ENCODE data around the gene FAM83B.

The FAM83B gene

DNA sequence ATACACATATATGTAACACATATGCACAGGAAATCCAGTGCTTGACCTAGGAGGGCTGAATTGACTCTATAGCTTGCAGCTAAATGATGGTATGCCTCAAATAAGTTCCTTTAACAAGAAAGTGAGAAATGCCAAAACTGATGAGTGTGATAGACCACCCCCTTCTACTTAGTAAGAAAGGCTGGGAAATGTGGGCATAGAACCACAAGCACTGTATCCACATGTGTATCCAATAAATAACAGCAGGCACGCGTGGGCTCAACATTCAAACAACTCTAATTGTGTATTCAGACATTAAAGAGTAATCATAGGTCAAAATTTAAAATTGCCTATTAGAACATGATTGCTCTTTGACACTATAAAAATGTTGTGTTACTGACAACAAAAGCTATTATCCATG lies 54.1 kb downstream of the FAM83B start:
- Mint-ChIP-seq H3K36me3 (ENCODE audit: low read depth) (no peaks in the 10 kb centered on the region), H3K9me3 (no peaks in the 10 kb centered on the region), H3K27ac (no peak overlapping the region), H3K27me3 (no peaks in the 10 kb centered on the region), H3K4me3 (no peak overlapping the region), H3K4me1 (ENCODE audit: low read depth) (no peaks in the 10 kb centered on the region)

DNA sequence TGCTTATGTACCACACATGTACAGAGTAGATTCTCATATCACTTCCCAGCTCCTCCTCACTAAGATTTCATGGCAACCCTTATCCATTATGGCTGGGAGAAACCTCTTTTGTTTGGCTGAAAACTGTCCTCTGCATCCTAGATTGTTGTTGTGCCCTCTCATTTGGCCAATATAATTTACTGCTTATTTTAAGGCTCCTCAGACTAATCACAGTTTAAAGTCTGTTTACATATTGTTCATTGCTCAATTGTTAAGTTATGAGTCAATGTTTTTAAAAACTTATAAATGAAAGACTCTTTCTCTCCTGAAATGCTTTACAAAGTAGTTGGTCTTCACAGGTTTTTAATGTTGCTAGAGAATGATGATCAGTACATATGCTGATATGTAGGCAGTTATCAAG lies 57.3 kb downstream of the FAM83B start:
- no peaks in the 10 kb centered on the region for H3K36me3 Mint-ChIP-seq (ENCODE audit: low read depth)
- H3K9me3 Mint-ChIP-seq = no peaks in the 10 kb centered on the region
- no peaks in the 10 kb centered on the region for H3K27me3 Mint-ChIP-seq
- H3K27ac Mint-ChIP-seq = no peak overlapping the region
- no peaks in the 10 kb centered on the region for H3K4me1 Mint-ChIP-seq (ENCODE audit: low read depth)
- no peak overlapping the region for H3K4me3 Mint-ChIP-seq

DNA sequence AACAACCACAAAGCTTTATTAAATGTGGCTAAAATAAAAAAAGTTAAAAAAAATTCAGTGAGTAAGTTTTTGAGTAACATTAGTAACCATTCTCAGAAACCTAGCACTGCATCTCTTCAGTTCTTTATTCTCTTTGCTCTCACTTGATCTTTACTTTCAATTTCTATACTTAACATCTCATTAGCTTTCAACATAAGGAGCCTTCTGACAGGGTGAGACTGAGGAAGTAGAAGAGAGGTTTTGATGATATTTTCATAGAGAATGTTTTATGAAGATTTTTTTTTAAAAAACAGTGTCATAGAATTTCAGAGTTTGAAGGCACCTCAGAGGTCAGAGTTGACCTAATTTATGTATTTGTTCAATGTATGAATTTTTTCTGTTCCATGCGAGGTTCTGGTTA lies 60.8 kb downstream of the FAM83B start:
- no peak overlapping the region for H3K4me3 Mint-ChIP-seq
- no peaks in the 10 kb centered on the region for H3K27me3 Mint-ChIP-seq
- no peaks in the 10 kb centered on the region for H3K4me1 Mint-ChIP-seq (ENCODE audit: low read depth)
- no peaks in the 10 kb centered on the region for H3K36me3 Mint-ChIP-seq (ENCODE audit: low read depth)
- no peaks in the 10 kb centered on the region for H3K9me3 Mint-ChIP-seq
- no peak overlapping the region for H3K27ac Mint-ChIP-seq

DNA sequence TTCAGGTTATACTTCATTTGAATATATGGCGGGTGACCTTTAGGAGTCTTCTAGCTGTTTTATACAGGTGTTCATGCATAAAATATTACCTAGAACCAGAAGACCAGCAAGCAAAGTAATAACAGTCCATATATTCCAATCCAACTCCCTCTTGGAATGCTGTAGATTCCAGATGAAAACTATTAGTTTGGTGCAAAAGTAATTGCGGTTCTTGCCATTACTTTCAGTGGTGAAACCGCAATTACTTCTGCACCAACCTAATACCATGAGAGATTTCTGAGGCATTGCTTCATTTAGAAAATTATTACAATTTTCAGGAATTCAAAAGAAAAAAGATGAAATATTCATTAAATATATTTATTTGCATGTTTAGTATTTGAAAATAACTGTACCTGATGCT lies 62.6 kb downstream of the FAM83B start:
- Mint-ChIP-seq H3K36me3 (ENCODE audit: low read depth) (no peaks in the 10 kb centered on the region), H3K27me3 (no peaks in the 10 kb centered on the region), H3K27ac (no peak overlapping the region), H3K4me1 (ENCODE audit: low read depth) (no peaks in the 10 kb centered on the region), H3K9me3 (no peaks in the 10 kb centered on the region), H3K4me3 (no peak overlapping the region)

DNA sequence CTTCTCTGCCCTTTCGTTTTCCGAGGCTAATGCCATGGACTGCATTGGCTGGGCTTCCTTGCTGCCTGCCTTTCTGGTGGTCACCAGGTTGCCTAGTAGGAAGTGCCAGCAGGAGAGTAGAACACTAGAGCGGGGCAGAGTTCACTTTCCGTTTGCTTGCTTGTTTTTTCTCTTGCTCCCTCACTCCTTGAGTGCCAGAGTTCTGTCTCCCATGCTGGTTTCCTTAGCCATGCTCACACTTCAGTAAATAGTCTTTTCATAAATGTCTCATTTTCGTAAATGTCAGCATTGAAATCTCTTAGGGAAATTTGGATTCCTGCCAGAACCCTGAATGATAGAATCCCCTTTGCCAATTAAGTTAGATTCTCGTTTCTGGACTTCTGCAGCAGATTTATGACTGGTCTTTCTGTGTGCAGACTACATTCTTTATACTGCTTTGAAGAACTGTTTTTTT lies 63.9 kb downstream of the FAM83B start:
- no peaks in the 10 kb centered on the region for H3K4me1 Mint-ChIP-seq (ENCODE audit: low read depth)
- no peak overlapping the region for H3K27ac Mint-ChIP-seq
- no peaks in the 10 kb centered on the region for H3K36me3 Mint-ChIP-seq (ENCODE audit: low read depth)

DNA sequence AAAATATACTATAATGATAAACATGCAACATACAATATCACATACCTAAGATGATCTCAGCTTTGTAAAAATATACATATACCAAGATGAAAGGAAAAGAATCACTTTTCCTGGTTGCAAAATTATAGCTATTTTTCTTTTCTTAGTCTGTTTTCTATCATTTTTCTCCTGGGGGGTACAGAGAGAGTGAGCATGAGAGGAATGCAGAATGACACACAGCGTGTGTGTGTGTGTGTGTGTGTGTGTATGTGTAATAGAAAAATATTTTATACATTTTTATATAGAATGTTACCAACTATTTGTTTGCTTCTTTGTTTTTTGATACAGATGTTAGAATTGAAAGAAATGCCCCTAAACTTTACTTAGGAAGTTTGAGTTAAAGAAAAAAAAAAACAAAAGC lies 64.3 kb downstream of the FAM83B start:
- H3K4me1 Mint-ChIP-seq (ENCODE audit: low read depth) = no peaks in the 10 kb centered on the region

More for the DNA sequence above, 63.9 kb downstream of the FAM83B start:
- peaks cover 4% of the 10 kb centered on the region for H3K9me3 Mint-ChIP-seq
- H3K27me3 Mint-ChIP-seq = no peaks in the 10 kb centered on the region
- no peak overlapping the region for H3K4me3 Mint-ChIP-seq

DNA sequence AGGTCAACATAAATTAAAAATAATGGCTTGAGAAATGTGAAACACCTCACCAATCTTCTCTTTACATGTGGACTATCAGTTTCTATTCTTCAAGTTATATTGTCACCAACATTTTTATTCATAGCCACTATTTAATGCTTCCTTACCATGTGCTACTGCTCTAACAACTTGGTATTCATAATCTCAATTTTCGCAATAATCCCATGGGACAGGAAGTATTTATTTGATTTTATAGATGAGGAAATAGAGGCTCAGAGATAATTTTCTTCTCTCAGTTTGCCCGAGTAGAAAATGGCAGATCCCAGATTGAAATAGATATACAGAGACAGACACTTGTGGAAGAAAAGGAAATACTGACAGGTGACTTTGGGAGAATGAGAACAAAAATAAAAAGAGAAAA lies 66.6 kb downstream of the FAM83B start:
- Mint-ChIP-seq H3K4me3 (no peak overlapping the region), H3K36me3 (ENCODE audit: low read depth) (no peaks in the 10 kb centered on the region), H3K4me1 (ENCODE audit: low read depth) (no peaks in the 10 kb centered on the region), H3K27ac (no peak overlapping the region), H3K9me3 (peaks cover 4% of the 10 kb centered on the region), H3K27me3 (no peaks in the 10 kb centered on the region)

More for the DNA sequence above, 64.3 kb downstream of the FAM83B start:
- no peaks in the 10 kb centered on the region for H3K27me3 Mint-ChIP-seq
- H3K36me3 Mint-ChIP-seq (ENCODE audit: low read depth) = no peaks in the 10 kb centered on the region
- no peak overlapping the region for H3K4me3 Mint-ChIP-seq
- H3K9me3 Mint-ChIP-seq = peaks cover 4% of the 10 kb centered on the region
- H3K27ac Mint-ChIP-seq = no peak overlapping the region

DNA sequence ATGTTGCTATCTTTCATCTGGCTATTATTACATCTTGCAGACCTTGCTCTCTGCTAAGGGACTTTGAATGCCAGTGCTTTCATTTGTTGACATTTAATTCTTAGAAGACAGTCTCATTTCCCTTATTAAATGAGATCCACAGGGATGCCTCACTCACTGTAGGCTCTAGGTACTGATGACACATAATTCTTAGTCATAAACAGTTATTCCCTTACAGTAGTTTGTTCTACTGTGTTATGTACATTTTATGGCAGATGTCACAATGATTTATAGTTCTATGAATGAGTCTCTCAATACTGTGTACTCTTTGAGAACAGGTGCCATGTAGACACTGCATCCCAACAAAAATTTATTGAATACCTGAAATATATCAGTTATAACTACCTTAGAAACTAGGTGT lies 70.3 kb downstream of the FAM83B start:
- Mint-ChIP-seq H3K27ac (no peak overlapping the region), H3K27me3 (no peaks in the 10 kb centered on the region), H3K36me3 (ENCODE audit: low read depth) (no peaks in the 10 kb centered on the region), H3K4me1 (ENCODE audit: low read depth) (no peaks in the 10 kb centered on the region), H3K9me3 (peaks cover 4% of the 10 kb centered on the region), H3K4me3 (no peak overlapping the region)

DNA sequence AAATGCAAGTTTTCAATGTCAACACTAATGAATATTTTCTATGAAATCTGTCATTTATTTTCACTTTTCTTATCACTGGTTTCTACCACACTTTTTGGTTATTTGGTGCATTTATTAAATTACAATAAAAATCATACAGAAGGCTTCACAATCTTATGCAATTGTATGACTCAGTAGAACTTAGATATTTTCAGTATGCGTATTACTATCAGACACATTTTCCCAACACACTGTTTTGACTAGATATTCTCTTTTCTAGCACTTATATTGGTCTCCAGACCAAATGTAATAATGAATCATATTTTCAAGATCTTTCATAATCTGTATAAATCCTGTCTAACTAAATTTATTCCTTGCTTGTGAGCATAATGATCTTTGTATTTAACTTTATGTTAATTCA lies 74.1 kb downstream of the FAM83B start:
- H3K4me3 Mint-ChIP-seq = no peak overlapping the region
- H3K9me3 Mint-ChIP-seq = no peaks in the 10 kb centered on the region
- no peaks in the 10 kb centered on the region for H3K27me3 Mint-ChIP-seq
- H3K27ac Mint-ChIP-seq = no peak overlapping the region
- no peaks in the 10 kb centered on the region for H3K4me1 Mint-ChIP-seq (ENCODE audit: low read depth)
- no peaks in the 10 kb centered on the region for H3K36me3 Mint-ChIP-seq (ENCODE audit: low read depth)

DNA sequence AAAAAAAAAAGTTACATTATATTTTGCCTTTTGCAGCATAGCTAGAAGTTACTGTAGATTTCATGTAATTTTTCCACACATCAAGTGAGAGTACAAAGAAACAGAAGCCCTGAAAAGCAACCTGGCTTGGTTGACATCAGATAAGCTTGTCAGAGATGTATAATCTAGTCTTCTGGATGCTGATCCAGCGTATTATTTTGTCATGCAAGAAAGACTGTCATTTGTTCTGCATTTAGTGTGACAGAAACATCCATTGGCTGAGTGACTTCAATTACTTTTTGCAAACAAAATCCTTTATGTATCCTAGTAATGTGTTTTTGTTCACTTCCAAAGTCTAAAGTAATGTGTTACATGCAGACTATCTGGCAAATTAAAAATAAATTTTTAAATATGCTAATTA lies 75.3 kb downstream of the FAM83B start:
- no peak overlapping the region for H3K27ac Mint-ChIP-seq
- H3K27me3 Mint-ChIP-seq = no peaks in the 10 kb centered on the region
- H3K4me3 Mint-ChIP-seq = no peak overlapping the region
- no peaks in the 10 kb centered on the region for H3K36me3 Mint-ChIP-seq (ENCODE audit: low read depth)
- no peaks in the 10 kb centered on the region for H3K4me1 Mint-ChIP-seq (ENCODE audit: low read depth)
- no peaks in the 10 kb centered on the region for H3K9me3 Mint-ChIP-seq

DNA sequence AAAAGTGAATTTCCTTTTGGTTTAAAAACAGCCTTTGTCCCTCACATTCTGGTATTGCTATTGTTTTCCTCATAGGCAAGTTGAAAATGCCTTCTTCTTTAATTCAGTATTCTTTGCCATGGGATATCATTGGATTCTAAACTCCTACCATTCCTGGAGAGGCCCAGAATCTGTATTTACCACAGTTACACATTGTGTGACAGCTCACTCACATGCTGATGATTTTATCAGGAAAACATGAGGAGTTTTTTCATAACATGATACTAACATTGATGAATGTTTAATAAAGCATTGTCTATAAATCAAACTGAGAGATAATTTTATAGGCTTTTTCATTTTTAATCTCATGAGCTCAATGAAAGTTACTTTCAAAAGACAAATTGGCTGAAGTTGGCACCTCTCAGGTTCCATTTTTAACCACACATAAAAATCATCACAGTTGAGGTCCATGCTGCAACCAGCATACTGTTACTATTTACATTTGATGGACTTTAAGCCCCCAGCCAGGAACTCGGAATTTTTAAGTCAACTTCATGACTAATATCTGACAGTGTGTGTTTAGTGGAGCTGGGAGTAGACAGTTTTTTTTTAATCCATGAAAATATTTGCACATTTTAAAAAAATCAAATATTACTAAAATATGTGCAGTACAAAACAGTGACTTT lies 82.8 kb downstream of the FAM83B start:
- Mint-ChIP-seq H3K27ac (no peak overlapping the region), H3K9me3 (peaks cover 21% of the 10 kb centered on the region), H3K4me3 (no peak overlapping the region), H3K36me3 (ENCODE audit: low read depth) (no peaks in the 10 kb centered on the region), H3K27me3 (no peaks in the 10 kb centered on the region), H3K4me1 (ENCODE audit: low read depth) (no peaks in the 10 kb centered on the region)

DNA sequence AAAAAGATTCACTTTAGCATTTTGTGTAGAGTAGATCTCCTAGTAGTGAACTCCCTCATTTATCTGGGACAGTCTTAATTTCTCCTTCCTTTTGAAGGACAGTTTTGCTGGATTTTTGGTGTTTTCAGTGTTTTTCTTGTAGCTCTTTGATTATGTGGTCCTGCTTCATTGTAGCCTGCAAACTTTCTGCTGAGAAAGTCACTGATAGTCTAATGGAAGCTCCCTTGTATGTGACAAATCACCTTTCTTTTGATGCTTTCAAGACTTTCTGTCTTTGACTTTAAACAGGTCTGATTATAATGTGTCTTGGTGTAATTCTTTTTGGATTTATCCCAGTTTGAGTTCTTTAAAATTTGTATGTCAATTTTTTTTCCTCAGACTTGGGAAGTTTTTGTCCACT lies 86.1 kb downstream of the FAM83B start:
- Mint-ChIP-seq H3K36me3 (ENCODE audit: low read depth) (no peaks in the 10 kb centered on the region), H3K9me3 (peaks cover 21% of the 10 kb centered on the region), H3K4me3 (no peak overlapping the region), H3K4me1 (ENCODE audit: low read depth) (no peaks in the 10 kb centered on the region), H3K27me3 (no peaks in the 10 kb centered on the region), H3K27ac (no peak overlapping the region)

DNA sequence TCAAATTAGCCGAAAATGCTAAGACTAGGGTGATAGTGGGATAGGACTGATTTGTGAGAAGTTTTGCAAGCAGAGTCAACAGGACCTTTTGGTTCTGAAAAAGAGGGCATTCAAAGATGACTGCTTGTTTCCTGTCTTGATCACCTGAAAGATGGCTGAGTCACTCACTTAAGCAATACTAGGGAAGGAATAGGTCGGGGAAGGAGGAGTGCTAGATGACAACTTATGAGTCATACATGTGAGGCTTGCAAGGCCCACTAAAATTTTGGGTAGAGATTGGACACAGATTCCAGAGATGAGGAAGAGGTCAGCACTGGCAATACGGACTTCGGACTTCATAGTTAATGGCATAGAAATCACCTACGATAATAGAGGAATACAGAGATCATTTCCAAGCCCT lies 89.2 kb downstream of the FAM83B start:
- Mint-ChIP-seq H3K4me1 (ENCODE audit: low read depth) (no peaks in the 10 kb centered on the region), H3K9me3 (peaks cover 21% of the 10 kb centered on the region), H3K27me3 (no peaks in the 10 kb centered on the region), H3K36me3 (ENCODE audit: low read depth) (no peaks in the 10 kb centered on the region), H3K4me3 (no peak overlapping the region), H3K27ac (no peak overlapping the region)

DNA sequence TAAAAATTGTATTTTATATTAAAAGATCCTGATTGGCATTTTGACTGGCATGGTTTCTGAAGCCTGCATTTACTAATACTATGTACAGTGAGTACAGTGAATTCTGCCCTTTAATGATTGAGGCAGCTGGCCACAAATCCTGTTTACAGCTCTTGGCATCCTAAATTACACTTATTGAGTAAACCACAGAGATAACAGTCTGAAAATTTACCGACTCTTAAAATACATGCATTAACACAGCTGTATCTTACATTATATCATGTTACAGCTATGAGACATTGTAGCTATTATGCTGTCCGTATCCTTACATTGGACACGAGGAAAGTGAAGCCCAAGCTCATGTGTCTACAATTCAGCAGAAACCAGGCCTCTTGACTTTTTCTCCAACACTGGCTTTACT lies 90.8 kb downstream of the FAM83B start:
- Mint-ChIP-seq H3K9me3 (peaks cover 15% of the 10 kb centered on the region), H3K36me3 (ENCODE audit: low read depth) (no peaks in the 10 kb centered on the region), H3K4me1 (ENCODE audit: low read depth) (no peaks in the 10 kb centered on the region), H3K4me3 (no peak overlapping the region), H3K27me3 (no peaks in the 10 kb centered on the region), H3K27ac (no peak overlapping the region)

DNA sequence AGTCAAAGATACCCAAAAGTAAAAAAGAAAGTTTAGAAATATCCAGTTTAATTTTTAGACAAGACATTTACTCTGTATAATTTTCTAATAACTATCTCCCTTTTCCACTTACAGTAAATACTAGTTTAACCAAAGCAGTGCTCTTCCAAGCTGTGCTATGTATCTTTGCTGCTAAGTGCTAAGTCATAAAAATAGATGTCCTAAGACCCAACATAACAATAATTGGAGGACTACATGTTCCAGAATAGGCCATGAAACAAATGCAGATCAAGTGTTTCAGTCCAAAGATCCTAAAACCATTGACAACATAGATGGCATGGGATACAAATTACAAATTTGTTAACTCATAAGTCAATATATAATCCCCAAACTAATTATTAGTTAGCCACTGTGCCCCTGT lies 111.1 kb downstream of the FAM83B start:
- H3K4me1 Mint-ChIP-seq (ENCODE audit: low read depth) = peaks cover 3% of the 10 kb centered on the region
- H3K27ac Mint-ChIP-seq = no peak overlapping the region
- H3K9me3 Mint-ChIP-seq = peaks cover 10% of the 10 kb centered on the region
- H3K36me3 Mint-ChIP-seq (ENCODE audit: low read depth) = no peaks in the 10 kb centered on the region
- H3K27me3 Mint-ChIP-seq = no peaks in the 10 kb centered on the region
- no peak overlapping the region for H3K4me3 Mint-ChIP-seq

DNA sequence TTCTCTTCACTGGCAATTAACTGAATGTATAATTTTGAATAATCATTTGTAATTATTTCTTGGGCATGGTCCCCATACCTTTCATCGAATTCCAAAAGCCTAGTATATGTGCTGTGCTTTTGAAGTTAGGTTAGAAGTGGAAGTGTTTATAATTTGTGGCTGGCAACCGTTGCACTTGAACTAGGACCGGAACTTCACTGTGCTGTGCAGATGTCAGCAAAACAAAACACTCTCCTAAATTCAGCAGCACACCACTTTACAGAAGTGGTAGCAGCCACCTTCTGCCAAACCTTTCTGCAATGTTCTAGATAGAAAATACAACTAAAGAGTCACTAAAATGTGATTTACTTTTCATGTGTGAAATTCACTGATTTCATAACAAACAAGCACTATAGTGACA lies 111.9 kb downstream of the FAM83B start:
- no peak overlapping the region for H3K27ac Mint-ChIP-seq
- H3K4me3 Mint-ChIP-seq = no peak overlapping the region
- peaks cover 10% of the 10 kb centered on the region for H3K9me3 Mint-ChIP-seq
- peaks cover 3% of the 10 kb centered on the region for H3K4me1 Mint-ChIP-seq (ENCODE audit: low read depth)
- H3K36me3 Mint-ChIP-seq (ENCODE audit: low read depth) = no peaks in the 10 kb centered on the region
- H3K27me3 Mint-ChIP-seq = no peaks in the 10 kb centered on the region

Measured in stimulated activated naive CD8-positive, alpha-beta T cell treated with anti-CD3 and anti-CD28 coated beads, Interleukin-15, Interleukin-2, amounts not matched to agents 100 ng/mL and 50 ng/mL, for 24 hours (primary cell).